ENCODE data around the gene KCNJ5. TPM values are rescaled to one million over a fixed set of nuclear protein-coding genes. Genes with fewer than 3 reads are reported as not detected.

Gene KCNJ5
- 1.6 TPM for total RNA-seq

DNA sequence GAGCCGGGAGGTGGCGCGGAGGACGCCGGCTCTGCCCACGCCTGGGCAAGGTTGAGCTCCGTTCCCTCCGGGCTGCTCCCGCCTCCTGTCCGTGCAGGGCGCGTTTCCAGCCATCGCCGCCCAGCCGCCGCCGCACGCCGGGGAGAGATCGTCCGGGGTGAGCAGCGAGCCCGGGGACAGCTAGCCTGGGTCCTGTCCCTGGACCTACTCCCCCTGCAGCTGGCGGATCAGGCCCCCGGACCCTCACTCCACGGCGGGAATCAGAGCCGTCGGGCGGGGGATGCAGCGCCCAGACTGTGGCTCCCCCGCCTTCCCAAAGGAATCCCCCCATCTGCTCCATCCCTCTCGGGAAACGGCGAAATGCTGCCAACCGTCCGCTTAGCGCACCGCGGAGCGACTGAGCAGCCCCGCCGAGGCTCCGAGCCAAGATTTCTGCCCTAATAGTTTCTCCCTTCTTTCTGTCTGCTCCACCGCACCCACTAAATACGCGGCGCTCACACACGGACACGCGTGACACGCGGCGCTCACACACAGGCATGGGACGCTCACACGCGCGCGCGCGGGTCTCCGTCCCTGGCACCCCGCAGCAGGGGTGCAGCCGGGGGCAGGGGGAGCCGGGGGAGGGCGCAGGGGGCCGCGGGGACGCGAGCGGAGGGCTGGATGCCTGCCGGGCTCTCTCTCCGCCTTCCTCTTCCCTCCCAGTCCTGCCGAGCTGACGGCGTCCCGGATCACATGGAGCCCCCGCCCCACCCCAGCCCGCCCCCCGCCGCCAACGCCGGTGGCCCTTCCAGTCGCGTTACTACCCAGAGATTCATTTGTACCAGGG is at the start of gene KCNJ5:
KCNJ5 (plus strand) TSS at position 814 of the 826 bp plus-strand sequence. CDS start 19,918 bp downstream, outside the sequence.
- no peak for DNase-seq

DNA sequence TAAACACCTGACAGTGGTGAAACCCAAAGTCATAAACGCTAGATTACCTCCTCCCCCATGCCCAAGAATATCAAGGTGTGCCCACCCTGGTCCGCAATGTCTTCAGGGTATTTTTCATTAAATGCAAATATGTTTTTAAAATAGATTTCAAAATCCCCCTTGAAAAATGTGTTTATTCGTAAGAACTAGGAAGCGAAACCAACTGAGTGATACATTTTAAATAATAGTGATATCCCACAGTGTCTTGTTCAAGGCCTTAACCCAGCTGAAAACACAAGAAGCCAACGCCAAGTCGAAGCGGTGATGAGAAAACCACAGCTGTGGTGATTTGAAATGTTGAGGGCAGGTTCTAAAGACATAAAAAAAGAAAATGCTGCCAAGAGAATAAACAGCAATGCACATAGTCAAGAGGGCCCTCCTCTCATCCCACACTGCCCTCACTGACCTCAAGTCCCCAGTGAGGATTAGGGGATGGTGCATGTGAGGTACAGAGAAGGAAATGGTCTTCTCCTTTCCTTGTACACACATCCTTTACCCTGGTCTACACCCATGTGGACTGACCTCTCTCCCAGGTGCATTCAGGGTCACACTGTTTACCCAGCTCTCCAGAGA is 49.6 kb upstream of the KCNJ5 start:
- no peak for DNase-seq

DNA sequence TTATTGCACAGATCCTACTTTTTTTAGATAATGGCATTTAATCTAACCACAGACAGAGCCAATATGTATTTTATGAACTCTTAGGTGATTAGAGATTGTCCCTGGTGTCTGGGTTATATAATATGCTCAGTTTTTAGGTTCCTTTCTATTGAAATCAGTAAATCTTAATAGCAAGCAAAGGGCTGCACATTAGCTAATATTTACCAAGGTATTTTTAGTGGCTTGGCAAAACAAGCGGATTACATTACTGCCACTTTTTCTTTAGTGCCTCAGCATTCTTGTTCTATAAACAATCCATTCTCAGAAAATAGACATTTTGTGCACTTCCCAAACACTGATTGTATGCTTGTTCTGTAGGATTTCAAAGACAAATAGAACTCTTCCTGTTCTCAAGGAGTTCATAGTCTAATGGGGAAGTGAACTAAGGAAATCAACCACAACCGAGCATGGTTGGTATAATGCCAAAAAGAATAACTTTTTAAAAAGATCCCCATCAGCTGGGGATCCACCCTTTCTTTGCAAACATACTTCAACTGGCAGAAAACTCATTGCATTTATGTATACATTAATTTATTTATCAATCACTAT is 47.9 kb upstream of the KCNJ5 start:
- no peak for DNase-seq

DNA sequence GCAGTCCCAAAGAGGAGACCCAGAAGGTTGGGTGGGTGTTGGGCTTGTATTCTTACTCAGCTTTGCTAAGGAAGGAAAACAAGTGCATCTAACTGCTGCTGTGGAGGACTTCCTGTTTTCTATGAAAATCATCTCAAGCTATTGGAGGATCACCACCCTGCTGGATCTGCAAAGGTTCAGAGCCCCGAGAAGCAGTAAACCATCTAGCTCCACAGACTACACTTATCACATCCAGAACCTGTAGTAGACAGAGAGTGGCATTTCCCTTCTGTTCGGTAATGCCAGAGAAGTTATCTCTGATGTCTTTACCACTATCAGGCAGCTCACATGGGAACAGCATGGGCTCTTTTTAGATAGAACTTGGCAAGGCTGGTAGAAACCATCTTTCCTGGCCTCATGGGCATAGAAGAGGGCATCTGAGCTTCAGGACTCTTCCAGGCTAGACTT is 45.8 kb upstream of the KCNJ5 start:
- DNase-seq, result no peak

DNA sequence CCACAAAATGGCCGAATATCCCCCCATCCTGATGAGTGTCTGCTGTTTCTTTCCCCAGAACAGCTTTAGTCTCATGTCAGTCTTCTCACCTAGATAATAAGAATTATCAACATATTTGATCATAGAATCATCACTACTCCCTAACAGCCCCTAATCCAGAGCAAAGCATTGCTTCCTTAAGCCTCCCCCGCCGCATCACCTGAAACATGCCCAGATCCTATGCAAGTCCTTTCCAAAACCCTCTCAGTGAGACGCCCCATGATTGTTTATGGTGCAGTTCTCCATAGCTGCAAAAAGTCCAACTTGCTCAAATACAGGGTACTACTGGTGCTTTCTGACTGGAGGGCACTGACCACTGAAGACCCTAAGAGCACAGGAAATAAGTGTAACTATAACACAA is 44.2 kb upstream of the KCNJ5 start:
- no peak for DNase-seq

DNA sequence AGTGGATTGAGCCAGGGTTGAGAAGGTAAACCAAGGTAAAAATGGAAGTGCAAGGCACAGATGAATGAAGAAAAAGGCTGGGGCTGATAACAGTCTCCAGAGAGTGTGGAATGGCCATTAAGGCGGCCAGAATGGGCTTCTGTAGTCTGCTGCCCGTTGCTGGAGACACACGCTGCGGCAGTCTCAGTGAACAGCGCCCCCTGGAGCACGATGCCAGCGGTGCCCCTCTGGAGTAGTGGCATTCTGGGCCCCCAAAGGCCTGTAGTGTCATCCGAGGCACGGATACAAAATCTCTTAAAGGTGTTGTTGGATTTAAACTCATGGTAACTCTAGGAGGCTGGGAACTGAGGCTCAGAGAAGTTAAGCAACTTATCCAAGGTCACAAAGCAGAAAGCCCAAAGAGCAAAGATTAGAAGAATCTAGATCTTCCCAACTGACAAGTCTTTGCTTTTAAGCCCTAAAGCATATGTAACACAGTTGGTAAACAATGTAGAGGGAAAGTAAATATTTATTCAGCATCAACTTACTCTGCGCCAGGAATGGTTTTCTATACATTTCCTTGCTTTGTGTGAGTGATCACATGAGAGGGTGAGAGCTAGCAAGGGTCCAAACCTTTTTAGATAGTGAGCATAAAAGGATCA is 42.2 kb upstream of the KCNJ5 start:
- DNase-seq, result no peak

DNA sequence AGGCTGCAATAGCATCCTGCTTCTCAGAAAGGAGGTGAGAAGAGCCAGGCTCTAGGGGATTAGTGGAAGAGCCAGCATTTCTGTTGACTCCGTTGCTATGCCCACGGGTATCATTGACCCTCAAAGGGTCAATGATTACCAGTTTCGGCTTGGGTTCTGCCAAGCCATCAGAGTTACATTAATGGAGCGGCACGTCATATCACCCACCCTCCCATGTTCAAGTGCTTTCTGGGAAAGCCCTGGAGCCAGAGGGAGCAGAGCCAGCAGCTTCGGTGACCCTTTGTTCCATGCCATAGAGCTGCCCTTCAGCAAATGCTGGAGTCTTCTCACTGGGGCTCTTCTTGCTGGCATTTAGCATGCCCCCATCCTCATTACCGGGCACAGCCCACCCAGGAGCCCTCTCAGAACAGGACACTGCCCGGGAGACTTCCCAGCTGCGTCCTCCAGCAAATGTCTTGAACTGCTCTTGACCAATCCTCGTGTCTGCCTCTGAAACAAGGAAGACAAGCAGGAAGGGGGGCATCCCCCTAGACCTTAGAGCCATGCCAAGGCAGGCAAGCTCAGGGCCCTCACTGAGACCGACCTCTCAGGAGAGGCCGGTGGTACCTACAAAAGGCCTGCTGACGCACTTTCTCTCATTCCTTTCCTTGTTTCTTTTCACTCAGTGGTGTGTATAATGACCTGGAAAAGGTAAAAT is 38.7 kb upstream of the KCNJ5 start:
- DNase-seq, result no peak

DNA sequence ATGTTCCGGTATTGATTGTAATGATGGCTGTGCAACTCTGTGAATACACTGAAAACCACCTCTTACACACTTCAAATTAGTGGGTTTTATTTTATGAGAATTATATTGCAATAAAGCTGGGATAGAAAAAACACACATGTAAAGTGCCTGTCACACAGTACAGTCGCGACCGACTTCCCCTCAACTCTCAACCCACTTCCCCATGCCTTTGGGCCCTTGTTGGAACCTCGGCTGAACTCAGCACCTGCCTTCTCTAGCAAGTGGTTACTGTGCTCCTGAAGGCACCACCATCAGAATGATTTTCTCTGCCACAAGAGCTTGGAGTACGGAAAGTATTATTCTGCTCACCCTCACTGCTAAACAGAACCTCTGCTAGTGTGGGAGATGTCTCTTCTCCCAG is 37.6 kb upstream of the KCNJ5 start:
- DNase-seq, result no peak

DNA sequence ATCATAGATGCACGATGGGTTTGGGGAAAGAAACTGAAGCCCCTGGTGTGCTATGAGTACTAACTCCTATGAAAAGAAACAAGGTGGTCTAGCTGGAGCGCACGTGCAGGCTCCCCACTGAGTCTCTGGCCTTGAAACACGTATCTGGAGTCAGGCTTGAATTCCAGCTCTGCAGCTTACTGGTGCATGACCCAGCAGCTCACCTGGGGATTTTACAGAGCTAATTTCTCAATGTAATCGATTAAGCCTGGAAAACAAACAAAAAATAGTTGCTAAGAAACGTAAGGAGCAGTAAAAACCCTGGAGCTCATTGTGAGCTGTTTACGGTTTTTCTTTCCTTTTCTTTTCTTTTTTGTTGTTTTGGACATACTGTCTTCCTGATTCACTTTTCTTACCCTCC is 36.3 kb upstream of the KCNJ5 start:
- no peak for DNase-seq

DNA sequence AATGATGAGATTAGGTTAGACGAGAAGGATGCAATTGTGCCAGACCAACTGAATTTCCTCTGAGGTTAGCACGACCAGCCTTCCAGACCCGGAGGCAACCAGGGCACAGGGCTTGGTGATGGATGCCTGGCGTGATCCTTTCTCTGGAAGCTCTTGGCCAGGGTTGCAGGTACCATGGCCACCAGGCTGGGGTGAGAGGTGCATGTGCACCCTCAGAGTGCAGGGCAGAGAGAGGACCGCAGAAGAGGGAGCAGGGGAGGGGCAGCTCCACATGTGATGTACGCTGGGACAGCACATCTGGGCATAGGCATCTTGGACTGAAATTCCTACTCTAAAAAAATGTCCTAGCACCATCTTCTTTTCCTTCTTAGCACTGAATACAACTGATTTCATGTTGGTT is 34.9 kb upstream of the KCNJ5 start:
- no peak for DNase-seq

DNA sequence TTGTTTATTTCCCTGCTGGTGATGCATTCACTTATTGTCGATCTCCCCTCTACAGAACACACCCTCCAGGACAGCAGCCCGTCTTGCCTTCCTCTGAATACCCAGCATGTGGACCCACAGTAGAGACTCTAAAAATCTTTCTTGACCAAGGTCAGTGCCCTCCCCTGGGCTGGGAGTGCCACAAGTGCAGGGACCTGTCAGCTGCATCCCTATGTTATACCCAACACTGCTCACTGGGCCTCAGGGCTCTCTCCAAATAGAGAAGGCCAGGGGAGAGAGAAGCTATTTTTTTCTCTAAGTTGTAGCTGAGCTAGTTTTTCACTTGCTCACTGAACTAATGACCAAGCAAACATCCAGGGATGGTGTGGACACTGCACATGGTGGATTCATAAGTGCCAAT is 33.8 kb upstream of the KCNJ5 start:
- DNase-seq, result no peak

DNA sequence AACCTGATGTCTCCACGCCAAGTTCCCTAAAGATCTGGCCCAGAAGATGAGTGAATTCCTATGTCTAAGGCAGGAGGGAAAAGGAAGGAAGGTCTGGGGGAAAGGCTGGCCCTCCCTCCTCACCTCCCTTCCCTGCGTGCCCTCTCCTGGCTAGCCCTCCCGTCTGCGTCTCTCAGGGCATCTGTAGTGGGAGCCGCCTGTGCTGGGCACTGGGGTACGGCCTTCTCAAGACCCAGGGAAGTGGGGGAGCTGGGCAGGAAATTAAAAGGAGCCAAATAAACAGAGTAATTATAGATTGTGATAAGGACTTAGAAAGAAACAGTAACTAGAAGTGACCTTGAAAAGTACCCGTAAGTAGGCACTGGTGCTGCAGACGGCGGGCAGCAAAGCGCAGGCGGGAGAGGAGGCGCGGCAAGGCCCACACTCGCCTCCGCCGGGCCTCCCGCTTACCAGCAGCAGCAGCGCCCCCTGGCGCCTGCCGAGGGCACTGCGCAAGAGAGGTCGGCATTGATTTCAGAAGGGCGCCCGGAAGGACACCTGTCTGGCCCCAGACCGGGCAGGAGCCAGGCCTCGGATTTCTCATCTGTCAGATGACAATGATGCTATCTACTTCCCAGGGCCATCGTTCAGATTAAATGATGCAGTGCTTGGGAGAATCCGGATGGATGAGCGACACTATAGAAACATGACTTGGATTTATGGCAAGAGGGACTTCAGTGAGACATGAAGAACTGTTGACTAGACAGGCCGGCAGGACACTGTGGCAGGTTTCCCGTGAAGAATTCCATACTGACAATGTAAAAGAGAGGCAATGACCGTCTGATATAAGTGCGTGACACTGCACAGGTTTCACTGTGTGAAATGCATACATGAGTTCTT is 31.4 kb upstream of the KCNJ5 start:
- DNase-seq, result no peak

DNA sequence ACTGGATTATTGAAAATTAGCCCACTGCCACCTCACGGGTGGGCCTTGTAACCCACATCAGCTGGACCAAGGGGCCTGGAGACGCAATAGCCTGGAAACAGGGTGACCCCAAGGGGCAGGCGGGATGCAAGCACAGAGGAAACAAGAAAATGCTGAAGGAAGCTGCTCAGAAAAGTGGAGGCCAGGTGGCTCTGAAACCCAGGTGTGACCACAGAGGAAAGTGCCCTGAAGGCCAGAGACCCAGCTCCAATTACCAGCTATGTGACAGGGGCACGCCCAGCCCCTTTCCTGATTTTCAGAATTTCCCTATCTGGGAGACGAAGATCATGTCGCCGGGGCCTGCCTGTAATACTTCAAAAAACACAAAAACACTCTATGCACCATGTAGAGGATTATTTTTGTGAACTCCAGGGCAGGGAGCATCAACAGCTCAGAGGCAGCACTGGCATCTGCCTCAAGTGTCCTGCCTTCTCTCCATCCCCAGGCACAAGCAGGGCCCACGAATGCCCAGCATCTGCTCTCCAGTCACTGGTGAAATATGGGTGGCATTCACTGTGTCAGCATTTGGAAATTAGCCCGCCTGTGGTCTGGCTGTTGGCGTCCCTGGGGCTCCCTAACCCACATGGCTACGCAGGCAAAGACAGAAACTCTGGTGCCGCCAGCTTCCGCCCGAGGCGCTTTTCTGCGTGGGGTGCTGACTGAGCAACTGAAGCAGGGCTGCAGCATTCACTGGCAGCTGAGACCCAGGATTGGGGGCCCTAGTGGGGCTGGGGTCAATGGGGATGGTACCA is 30.4 kb upstream of the KCNJ5 start:
- no peak for DNase-seq

DNA sequence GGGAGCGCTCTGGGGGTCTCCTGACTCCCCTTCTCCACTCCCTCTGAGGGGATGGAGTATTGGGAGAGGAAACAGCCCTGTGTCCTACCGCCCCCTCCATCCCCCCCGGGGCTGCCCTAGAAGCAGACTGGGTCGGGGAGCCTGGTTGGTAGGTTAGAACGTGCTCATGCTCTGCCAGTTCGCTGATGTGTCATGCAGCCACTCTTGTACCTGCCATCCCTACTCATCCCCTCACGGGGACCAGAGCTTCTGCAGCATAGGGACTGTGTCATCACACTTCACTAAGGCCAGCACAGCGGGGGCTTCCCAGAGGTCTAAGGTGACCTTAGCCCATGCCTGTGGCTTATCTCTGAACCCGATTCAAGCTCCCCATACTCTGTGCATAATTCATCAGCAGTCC is 28.8 kb upstream of the KCNJ5 start:
- no peak for DNase-seq

DNA sequence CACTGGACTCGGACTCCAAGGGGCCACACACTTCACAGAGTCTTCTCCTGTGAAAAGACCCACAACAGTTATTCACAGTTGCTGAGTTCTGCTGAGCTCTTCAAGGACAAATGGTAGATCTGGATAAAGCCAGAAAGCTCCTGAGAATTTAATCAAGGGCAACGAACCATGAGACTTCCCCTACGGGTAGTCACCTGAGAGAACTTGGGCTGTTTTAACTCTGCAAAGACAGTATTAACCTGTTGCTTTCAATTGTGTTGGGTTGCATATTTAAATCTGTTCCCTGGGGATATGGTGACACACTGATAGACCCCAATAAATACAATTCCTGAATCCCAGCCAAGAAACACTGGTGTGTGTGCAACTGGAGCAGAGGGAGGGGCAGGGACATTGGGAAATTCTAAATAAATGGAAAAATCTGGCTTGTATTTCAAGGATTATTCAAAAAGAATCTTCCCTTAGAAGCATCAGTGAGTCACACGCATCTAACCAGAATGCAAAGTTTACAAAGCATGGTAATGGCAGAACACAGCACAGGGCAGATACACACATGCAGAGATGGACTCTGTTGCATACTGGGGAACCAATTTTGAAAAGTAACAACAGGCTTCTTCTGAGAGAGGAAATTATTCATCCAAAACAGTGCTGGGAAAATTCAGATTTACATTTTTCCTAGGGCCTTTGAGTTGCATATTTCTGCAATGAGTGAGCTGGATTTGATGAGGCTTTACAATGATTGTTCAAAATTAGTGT is 28.1 kb upstream of the KCNJ5 start:
- DNase-seq, result no peak

DNA sequence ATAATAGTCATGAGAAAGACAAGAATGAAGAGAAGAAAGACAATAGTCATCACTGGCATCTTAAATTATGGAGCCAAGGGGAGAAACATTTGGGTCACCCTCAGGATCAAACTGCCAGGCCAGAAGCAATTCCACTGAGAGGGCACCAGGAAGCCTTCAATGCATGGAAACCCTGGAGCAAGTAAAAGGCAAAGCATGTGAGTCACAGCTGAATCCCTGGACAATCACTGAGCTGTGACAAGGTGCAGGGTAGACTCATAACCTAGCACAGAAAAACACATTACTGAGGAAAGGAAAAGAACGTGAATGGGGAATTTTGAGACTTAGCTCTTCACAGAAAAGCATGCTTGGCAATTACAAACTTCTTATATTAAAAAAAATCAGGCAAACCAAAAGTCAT is 25.7 kb upstream of the KCNJ5 start:
- DNase-seq, result no peak

DNA sequence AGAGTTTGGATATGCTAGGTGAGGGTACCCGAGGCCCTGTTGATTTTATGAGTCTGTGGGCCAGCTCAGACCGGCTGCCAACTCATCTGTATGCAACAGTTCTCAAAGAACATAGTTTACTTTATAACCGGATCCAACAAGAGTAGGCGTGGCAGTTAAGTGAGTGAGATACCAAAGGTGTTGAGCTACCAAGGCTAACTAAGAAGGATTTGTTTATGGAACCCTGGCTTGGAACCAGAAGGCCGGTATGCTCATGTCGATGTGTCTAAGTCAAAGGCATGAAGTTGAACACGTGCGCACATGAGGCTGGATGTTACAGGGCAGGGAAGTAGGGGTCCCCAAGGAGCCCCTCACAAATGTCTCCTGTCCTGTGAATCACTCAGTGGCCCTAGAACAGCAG is 23.9 kb upstream of the KCNJ5 start, which contains the start of gene KCNJ1:
KCNJ1 (minus strand) TSS at position 20 of the 400 bp plus-strand sequence. CDS start 27,053 bp downstream, outside the sequence.
- DNase-seq, result no peak

DNA sequence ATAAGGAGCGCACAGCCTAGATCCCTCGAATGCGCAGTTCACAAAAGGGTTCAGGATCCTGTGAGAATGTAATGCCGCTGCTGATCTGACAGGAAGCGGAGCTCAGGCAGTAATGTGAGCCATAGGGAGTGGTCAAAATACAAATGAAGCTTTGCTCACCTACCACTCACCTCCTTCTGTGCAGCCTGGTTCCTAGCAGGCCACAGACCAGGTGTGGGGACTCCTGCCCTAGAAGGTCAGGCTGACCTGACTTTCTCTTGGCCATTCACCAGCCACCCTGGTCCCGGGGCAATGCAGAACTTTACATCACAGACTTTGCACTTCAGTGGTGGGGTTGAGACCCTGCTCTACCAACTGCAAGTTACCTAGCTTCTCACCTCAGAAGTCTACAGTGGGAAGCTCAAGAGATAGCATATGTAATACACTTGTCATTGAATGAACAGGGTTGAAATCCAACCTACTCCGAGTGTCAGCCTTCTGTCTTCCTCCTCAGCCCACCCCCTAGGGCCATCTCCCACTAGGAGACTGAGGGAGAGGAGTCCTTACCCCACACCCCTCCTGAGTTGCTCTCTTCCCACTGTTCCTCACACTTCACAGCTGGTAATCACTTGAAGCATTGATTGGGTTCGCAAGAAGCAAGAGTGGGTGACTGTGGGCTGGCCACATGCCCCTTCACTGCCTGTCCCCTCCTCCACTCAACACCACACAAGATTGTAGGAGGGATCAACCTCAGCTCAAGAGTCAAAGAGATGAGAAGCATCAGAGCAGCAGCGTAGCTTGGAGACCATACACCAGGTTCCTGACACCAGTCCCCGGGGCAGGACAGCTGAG is 22.1 kb upstream of the KCNJ5 start:
- DNase-seq, result no peak

DNA sequence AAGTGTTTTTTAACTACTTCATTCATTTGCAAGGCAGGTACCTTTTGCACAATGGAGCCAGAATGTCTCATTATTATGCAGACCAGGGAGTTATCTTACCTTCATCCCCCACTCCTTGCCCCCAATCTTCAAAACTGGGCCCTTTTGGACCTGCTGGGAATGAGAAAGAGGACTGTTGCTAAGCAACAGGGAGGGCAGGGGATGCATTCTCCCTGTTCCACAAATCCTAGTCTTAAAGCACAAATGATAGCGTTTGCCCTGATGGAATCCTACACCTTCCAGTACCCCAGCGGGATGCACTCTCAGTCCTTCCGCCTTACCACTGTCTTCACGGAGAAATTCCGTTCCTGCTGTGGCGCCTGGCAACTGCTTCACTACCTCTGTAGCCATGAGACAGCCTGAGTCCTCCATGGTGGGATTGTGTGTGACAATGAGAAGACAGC is 20.0 kb upstream of the KCNJ5 start:
- DNase-seq, result no peak

Measured in occipital lobe (tissue), 2 donors.